Left ventricle myocardium inferior (tissue), 1 donor: ENCODE measurements around the gene TUBB2A. TPM values are rescaled to one million over a fixed set of nuclear protein-coding genes. Genes with fewer than 3 reads are reported as not detected.
"Not testable (repeated sequence)": the region's sequence is repeated elsewhere in the genome, so short reads cannot be mapped to it uniquely, and the experiment has no call there.

Experiments used
- DNase-seq: peaks from one replicate; pipeline ENCODE4 v3.0.0-alpha.2; 2020
- H3K27ac ChIP-seq: fragments of 200-600 bp; replicated peaks from 2 replicates; pipeline ENCODE4 v1.8.0; 2021
- H3K27me3 ChIP-seq: fragments of 200-600 bp; 2 replicates; pipeline ENCODE4 v1.8.0; 2021; ENCODE audit warnings: low read depth
- H3K36me3 ChIP-seq: fragments of 200-600 bp; 2 replicates; pipeline ENCODE4 v1.8.0; 2021
- H3K4me1 ChIP-seq: fragments of 200-600 bp; 2 replicates; pipeline ENCODE4 v1.8.0; 2021
- H3K4me3 ChIP-seq: fragments of 200-600 bp; 2 replicates; pipeline ENCODE4 v1.8.0; 2021; ENCODE audit warnings: mild to moderate bottlenecking, moderate library complexity
- H3K9me3 ChIP-seq: fragments of 200-600 bp; replicated peaks from 2 replicates; pipeline ENCODE4 v1.8.0; 2021
- intact Hi-C: fragments of 100-400 bp; cut with micrococcal nuclease; formaldehyde crosslinking; loops from one replicate; pipeline ENCODE4 v1.11.0; 2022
- total RNA-seq: library from RNA; stranded (reverse); fragmentation: NEBNext Ultra II Directional; extraction: Animal tissue kit (Norgen Biotek cat#: 25700); gene quantifications from one replicate; pipeline ENCODE4 v1.2.1, GENCODE V29; 2021
- TF ChIP-seq, protein P1 (sequence below): fragments of 200-600 bp; IDR thresholded peaks from 2 replicates; pipeline ENCODE4 v1.8.0; 2021; ENCODE audit warnings: antibody characterized with exemption, mild to moderate bottlenecking, borderline replicate concordance
- donor health status: DM: no; HTN: yes; CAD: no; lungs with severe emphysema.

Gene TUBB2A
- total RNA-seq, 1 donor from 2014 or later, result 13.9 TPM

DNA sequence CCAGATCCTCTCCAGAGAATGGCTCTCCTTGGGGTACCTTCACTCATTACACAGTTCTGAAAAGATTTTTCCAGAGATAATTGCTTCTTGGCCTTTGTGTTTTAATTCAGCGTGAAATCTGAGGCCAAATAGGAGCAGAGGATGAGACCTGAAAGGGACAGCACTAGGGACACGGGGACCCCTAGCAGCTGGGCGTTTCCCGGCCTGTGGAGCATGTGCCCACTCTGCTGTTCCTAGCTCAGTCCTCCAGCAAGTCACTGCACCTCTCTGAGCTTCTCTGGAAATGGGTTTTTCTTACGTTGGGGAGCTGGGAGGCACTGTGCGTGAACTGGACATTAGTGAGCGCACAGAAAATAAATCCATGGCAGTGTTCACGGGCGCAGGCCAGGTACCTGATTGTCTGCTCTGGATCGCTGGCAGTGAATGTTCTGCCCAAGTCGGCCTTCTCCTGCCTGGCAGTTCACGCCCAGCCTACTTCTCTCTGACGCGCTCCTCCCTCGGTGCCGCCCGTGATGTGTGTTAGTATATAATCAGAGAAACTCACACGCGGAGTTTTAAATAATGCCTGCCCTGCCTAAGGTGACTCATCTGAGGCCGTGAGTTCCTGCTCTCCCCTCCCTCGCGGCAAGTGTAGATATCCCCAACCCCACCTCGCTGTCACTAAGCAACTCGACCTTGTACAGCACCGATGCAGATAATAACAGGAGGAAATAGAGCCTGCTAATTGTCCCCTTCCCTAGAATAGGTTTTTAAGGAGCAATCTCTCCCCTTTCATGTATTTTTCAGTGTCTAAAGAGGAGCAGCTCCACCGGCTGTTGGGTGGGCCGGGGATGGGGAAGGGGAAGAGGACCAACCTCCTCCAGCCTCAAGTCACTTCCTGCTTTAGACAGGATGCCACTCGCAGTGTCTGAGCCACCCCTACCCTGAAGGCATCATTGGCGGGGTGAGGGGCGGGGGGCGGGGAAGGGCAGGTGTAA lies 2.7 kb upstream of the TUBB2A start:
- Histone ChIP-seq H3K9me3 (no peaks in the 10 kb centered on the region), H3K36me3 (no peaks in the 10 kb centered on the region), H3K4me3 (no peak overlapping the region), H3K27me3 (no peaks in the 10 kb centered on the region), H3K4me1 (peaks cover 65% of the 10 kb centered on the region), H3K27ac (peak overlapping the region; percentile 46)
- TF ChIP-seq, protein P1, sequence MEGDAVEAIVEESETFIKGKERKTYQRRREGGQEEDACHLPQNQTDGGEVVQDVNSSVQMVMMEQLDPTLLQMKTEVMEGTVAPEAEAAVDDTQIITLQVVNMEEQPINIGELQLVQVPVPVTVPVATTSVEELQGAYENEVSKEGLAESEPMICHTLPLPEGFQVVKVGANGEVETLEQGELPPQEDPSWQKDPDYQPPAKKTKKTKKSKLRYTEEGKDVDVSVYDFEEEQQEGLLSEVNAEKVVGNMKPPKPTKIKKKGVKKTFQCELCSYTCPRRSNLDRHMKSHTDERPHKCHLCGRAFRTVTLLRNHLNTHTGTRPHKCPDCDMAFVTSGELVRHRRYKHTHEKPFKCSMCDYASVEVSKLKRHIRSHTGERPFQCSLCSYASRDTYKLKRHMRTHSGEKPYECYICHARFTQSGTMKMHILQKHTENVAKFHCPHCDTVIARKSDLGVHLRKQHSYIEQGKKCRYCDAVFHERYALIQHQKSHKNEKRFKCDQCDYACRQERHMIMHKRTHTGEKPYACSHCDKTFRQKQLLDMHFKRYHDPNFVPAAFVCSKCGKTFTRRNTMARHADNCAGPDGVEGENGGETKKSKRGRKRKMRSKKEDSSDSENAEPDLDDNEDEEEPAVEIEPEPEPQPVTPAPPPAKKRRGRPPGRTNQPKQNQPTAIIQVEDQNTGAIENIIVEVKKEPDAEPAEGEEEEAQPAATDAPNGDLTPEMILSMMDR, result no peak
- intact Hi-C loops, result no loop called here
- no peak for DNase-seq

DNA sequence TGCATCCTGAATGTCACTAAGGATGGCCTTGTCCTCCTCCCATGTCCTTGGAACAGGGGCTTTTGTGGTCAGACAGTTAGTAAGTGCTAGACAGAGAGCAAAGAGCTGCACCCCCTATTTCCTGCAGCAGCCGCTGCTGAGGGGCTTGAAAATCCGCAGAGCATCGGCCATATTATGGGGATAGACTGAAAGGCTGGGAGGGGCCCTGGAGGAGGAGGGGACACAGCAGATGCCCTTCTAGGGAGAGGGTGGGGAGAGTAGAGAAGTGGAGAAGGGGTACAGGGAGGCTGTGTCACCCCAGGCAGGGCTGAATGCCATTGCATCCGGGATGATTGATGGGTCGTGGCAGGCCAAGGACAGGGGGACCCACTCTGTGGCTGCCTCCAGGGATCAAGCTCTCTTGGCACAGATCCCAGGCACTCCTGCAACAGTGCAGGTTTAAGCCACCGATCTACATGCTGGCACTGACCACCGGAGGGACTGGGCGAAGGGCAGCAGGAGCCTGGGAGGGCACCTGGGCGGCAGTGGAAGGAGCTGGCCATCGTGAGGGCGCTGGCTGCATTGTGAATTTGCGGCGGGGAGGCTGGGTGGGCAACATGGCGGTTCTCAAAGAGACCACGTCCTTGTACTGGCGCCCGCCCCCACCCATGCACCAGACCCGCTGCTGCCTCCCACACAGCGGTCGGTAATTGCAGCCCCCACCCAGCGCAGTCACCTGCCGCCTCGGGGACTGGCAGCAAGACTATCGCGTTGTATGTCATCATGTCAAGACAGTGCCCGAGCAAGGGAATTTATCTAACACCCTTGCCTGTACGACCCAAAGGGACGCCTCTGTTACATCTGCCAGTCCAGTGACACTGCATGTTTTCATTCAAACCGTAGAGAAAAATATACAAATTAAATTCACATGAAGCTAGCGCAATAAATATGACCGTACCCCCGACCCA lies 887 bp downstream of the TUBB2A start:
- intact Hi-C loops, DNase-seq: not testable (repeated sequence)
- peak overlapping the region; percentile 98 for H3K27ac ChIP-seq

DNA sequence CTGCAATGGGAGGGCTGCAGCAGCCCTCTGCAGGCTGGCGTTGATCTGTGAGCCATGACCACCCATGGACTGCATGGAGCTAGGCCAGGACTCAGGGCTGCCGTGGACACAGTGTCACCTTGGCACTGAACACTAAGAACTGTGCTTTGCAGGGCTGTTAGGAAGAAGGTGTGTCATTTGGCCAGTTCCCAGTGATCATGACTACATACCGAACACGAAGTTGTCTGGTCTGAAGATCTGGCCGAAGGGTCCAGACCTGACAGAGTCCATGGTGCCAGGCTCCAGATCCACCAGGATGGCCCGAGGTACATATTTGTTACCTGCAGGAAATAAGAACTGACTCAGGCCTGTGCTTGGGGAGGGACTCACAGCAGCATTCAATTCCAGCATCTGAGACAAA lies 1.9 kb downstream of the TUBB2A start:
- intact Hi-C loops, DNase-seq, H3K9me3 ChIP-seq, H3K27ac ChIP-seq, H3K27me3 ChIP-seq, H3K4me3 ChIP-seq: not testable (repeated sequence)
- peaks cover 14% of the 10 kb centered on the region for H3K36me3 ChIP-seq
- H3K4me1 ChIP-seq, result peaks cover 46% of the 10 kb centered on the region

More for the DNA sequence above, 887 bp downstream of the TUBB2A start:
- Histone ChIP-seq H3K4me3 (peak overlapping the region; percentile 96), H3K4me1 (peaks cover 49% of the 10 kb centered on the region), H3K36me3 (peaks cover 14% of the 10 kb centered on the region)
- not testable (repeated sequence) for H3K27me3 ChIP-seq, H3K9me3 ChIP-seq

DNA sequence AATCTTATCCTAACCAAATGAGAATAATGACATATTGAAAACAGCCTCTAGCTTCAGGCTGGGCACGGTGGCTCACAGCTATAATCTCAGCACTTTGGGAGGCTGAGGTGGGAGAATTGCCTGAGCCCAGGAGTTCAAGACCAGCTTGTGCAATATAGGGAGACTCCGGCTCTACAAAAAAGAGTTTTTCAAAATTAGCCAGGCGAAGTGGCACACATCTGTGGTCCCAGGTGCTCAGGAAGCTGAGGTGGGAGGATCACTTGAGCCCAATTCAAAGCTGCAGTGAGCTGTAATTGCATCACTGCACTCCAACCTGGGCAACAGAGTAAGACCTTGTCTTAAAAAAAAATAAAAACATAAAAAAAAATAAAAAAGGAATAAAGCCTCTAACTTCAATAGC lies 4.7 kb downstream of the TUBB2A start:
- H3K4me3 ChIP-seq, result no peak overlapping the region
- peaks cover 26% of the 10 kb centered on the region for H3K36me3 ChIP-seq
- intact Hi-C loops, result no loop called here
- DNase-seq, result no peak
- peaks cover 24% of the 10 kb centered on the region for H3K4me1 ChIP-seq
- TF ChIP-seq, protein P1, result no peak
- H3K9me3 ChIP-seq, result no peaks in the 10 kb centered on the region
- no peak overlapping the region for H3K27ac ChIP-seq
- H3K27me3 ChIP-seq, result no peaks in the 10 kb centered on the region

DNA sequence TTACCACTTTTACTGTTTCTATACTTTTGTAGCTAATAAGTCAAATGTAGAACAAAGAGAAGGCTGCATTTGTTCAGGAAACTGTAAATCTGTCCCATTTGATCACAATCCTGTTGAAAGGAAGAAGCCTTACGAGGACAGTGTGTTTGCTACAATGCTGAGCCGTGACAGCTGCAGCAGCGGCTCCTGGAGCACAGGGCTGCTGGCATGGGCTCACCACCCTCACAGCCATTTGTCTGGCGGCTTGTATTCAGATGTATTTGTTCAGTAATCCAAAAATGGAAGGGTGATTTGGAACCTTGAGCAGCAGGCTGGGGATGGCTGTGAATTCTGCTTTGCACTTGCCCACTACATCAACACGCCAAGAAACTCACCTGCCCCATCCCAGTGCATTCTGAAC lies 5.7 kb downstream of the TUBB2A start:
- Histone ChIP-seq H3K4me1 (peaks cover 14% of the 10 kb centered on the region), H3K4me3 (no peak overlapping the region), H3K27me3 (no peaks in the 10 kb centered on the region), H3K36me3 (peaks cover 34% of the 10 kb centered on the region), H3K27ac (no peak overlapping the region), H3K9me3 (no peaks in the 10 kb centered on the region)
- intact Hi-C loops, result no loop called here
- TF ChIP-seq, protein P1, result no peak
- DNase-seq, result no peak

DNA sequence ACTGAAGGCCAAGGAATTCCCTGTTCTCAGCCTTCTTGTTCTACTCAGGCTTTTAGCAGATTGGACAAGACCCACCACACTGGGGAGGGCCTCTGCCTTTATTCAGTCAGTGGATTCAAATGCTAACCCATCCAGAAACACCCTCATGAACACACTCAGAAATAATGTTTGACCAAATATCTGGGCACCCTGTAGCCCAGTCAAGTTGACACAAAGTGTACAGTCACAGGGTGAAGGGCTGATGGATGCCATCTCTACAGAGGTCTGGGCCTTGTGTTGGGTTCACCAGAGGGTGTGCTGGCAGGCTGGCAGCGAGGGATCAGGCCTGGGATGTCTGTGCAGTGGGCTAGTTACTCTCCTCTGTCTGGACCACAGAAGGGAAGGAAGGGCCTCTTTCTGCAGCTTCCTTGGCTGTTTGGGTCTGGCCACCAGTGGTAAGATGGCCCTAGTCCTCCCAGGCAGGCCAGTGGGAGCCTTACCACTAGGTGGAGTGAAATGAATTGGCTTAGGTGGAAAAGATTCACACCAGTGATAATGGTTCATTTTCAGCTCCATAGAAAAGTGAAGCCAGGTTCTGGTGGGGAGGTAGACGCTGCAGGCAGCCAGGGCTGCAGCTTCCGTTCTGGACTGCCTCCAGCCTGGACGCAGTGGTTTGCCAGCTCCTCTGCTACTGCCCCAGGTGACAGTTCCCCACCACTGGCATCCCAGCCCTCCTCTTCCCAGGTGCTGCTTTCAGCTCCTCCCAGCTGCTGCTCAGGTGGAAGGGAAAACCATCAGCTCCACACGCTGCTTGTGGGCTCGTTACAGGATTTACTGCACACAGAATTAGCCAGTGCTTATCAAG lies 9.2 kb downstream of the TUBB2A start:
- H3K36me3 ChIP-seq, result peaks cover 38% of the 10 kb centered on the region
- TF ChIP-seq, protein P1, result no peak

More for the DNA sequence above, 9.2 kb downstream of the TUBB2A start:
- Histone ChIP-seq H3K9me3 (no peaks in the 10 kb centered on the region), H3K27ac (no peak overlapping the region), H3K27me3 (no peaks in the 10 kb centered on the region), H3K4me1 (no peaks in the 10 kb centered on the region), H3K4me3 (no peak overlapping the region)
- intact Hi-C loops, result no loop called here
- no peak for DNase-seq
